ENCODE measurements around the gene THAP12.
"Not testable (repeated sequence)": the region's sequence is repeated elsewhere in the genome, so short reads cannot be mapped to it uniquely, and the experiment has no call there.

THAP12 gene

DNA sequence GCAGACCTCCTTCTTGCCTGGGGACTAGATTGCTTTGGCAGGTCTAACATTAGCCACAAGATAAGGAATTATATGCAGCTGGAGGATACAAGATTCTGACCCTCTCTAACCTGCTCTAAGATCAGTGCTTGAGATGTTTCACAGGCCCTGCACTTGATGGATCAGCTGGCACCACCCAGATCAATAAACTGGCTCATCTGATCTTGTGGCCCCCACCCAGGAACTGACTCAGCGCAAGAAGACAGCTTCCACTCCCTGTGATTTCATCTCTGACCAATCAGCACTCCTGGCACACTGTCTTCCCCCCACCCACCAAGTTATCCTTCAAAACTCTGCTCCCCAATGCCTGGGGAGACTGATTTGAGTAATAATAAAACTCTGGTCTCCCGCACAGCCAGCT is 57.6 kb downstream of the THAP12 start:
- not testable (repeated sequence) for H3K36me3 ChIP-seq (ENCODE audit: insufficient read depth, low read depth, low read length); H3K4me3 ChIP-seq (ENCODE audit: low read length); H3K27ac ChIP-seq (ENCODE audit: low read length); H3K9me3 ChIP-seq (ENCODE audit: insufficient read depth, low read depth, low read length); H3K9ac ChIP-seq (ENCODE audit: low read depth, low read length); H3K4me1 ChIP-seq (ENCODE audit: insufficient read depth, low read length)
- peaks cover 49% of the 10 kb centered on the region for H3K27me3 ChIP-seq (ENCODE audit: insufficient read depth, low read length)

- Histone ChIP-seq H3K9ac (ENCODE audit: low read depth, low read length) (no peak overlapping the region), H3K4me1 (ENCODE audit: insufficient read depth, low read length) (no peaks in the 10 kb centered on the region; the same call in 1 of the 2 replicates), H3K4me3 (ENCODE audit: low read length) (no peak overlapping the region)
Measured at GRCh38 chr11:76322942-76323341, 58.0 kb downstream of the THAP12 start.

DNA sequence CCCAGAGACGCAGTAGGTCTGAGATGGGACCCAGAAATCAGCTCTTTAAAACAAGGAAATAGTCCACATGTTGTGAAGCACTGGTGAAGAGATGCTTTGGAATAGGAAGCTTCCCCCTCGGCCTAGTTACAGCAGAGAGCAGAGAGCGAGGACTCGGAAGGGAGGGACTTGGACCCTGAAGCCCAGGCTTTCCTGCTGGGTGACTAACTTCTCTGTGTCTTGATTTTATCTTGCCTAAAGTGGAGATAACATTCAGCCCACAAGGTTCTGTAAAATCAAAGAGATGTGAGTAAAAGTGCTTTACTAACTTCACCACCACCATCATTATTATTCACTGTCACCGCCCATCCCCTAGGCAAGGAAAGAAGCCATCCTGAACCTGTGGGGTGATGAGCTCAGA is 58.4 kb downstream of the THAP12 start:
- Histone ChIP-seq H3K9me3 (ENCODE audit: insufficient read depth, low read depth, low read length) (no peaks in the 10 kb centered on the region), H3K9ac (ENCODE audit: low read depth, low read length) (no peak overlapping the region), H3K27ac (ENCODE audit: low read length) (no peak overlapping the region), H3K4me3 (ENCODE audit: low read length) (peak overlapping the region; percentile 66; the same call in 1 of the 2 replicates), H3K36me3 (ENCODE audit: insufficient read depth, low read depth, low read length) (no peaks in the 10 kb centered on the region), H3K4me1 (ENCODE audit: insufficient read depth, low read length) (no peaks in the 10 kb centered on the region; the same call in 1 of the 2 replicates), H3K27me3 (ENCODE audit: insufficient read depth, low read length) (peaks cover 49% of the 10 kb centered on the region)

More at GRCh38 chr11:76322942-76323341, 58.0 kb downstream of the THAP12 start:
- Histone ChIP-seq H3K27me3 (ENCODE audit: insufficient read depth, low read length) (peaks cover 49% of the 10 kb centered on the region), H3K9me3 (ENCODE audit: insufficient read depth, low read depth, low read length) (no peaks in the 10 kb centered on the region), H3K27ac (ENCODE audit: low read length) (no peak overlapping the region), H3K36me3 (ENCODE audit: insufficient read depth, low read depth, low read length) (no peaks in the 10 kb centered on the region)

DNA sequence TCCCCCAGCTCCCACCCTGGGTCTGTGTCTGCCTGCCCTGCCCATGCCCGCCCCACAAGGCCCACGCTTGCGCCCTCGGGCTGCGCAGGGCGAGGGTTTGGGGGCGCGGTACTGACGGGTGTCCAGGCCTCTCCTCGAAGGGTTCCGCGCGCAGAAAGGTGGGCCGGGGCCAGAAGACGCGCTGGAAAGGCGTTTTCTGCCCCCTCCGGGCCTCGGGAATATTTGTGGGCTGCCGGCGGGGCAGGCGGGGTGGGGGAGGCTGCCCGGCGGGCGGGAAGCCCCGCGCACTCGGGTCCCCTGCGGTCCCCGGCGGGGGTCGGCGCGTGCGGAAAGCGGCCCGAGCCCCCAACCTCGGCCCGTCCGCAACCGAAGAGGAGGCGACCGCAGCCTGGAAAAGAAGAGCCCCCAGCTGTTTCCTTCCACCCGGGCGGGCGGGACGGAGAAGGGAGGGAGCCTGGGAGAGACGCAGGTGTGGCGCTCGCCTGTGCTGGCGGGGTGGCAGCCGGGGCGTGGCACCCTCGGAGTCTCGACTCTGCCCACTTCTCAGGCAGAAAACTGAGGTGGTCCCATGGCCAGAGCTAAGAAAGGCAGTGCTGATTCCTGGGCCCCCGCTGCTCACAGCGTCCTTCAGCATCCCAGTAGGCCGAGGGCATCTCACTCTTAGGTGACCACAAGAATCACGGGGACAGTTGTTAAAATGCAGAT is 59.0 kb downstream of the THAP12 start:
- Histone ChIP-seq H3K27ac (ENCODE audit: low read length) (no peak overlapping the region), H3K36me3 (ENCODE audit: insufficient read depth, low read depth, low read length) (no peaks in the 10 kb centered on the region), H3K27me3 (ENCODE audit: insufficient read depth, low read length) (peaks cover 49% of the 10 kb centered on the region), H3K9me3 (ENCODE audit: insufficient read depth, low read depth, low read length) (no peaks in the 10 kb centered on the region), H3K4me1 (ENCODE audit: insufficient read depth, low read length) (no peaks in the 10 kb centered on the region; the same call in 1 of the 2 replicates), H3K4me3 (ENCODE audit: low read length) (peak overlapping the region; percentile 66), H3K9ac (ENCODE audit: low read depth, low read length) (no peak overlapping the region)

DNA sequence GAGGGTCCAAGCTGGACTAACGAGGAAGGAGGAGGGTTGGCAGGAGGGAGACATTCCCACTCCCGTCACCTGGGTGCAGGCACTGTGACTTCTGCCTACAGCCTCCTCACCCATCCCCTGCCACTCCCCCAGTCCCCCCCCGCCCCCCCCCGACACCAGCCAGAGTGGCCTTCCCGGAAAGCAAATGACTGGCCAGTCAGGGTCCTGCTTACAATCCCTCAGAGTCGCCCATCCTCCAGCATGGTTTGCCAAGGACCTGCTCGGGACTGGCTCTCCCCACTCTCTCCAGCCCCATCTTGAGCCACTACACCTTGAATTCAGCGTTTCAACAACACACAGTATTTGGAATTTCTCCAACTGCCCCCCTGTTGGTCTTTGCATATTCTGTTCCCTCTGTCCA is 59.6 kb downstream of the THAP12 start:
- no peaks in the 10 kb centered on the region for H3K9me3 ChIP-seq (ENCODE audit: insufficient read depth, low read depth, low read length)
- no peak overlapping the region for H3K27ac ChIP-seq (ENCODE audit: low read length)
- H3K27me3 ChIP-seq (ENCODE audit: insufficient read depth, low read length), result peaks cover 49% of the 10 kb centered on the region
- H3K4me3 ChIP-seq (ENCODE audit: low read length), result peak overlapping the region; percentile 66
- H3K4me1 ChIP-seq (ENCODE audit: insufficient read depth, low read length), result no peaks in the 10 kb centered on the region; the same call in 1 of the 2 replicates
- no peak overlapping the region for H3K9ac ChIP-seq (ENCODE audit: low read depth, low read length)
- H3K36me3 ChIP-seq (ENCODE audit: insufficient read depth, low read depth, low read length), result no peaks in the 10 kb centered on the region

- no peak overlapping the region for H3K9ac ChIP-seq (ENCODE audit: low read depth, low read length)
- H3K36me3 ChIP-seq (ENCODE audit: insufficient read depth, low read depth, low read length), result no peaks in the 10 kb centered on the region
- no peaks in the 10 kb centered on the region; the same call in 1 of the 2 replicates for H3K4me1 ChIP-seq (ENCODE audit: insufficient read depth, low read length)
- H3K27ac ChIP-seq (ENCODE audit: low read length), result no peak overlapping the region
- H3K9me3 ChIP-seq (ENCODE audit: insufficient read depth, low read depth, low read length), result no peaks in the 10 kb centered on the region
- no peak overlapping the region for H3K4me3 ChIP-seq (ENCODE audit: low read length)
- H3K27me3 ChIP-seq (ENCODE audit: insufficient read depth, low read length), result peaks cover 49% of the 10 kb centered on the region
Measured at GRCh38 chr11:76320929-76321328, 60.0 kb downstream of the THAP12 start.

DNA sequence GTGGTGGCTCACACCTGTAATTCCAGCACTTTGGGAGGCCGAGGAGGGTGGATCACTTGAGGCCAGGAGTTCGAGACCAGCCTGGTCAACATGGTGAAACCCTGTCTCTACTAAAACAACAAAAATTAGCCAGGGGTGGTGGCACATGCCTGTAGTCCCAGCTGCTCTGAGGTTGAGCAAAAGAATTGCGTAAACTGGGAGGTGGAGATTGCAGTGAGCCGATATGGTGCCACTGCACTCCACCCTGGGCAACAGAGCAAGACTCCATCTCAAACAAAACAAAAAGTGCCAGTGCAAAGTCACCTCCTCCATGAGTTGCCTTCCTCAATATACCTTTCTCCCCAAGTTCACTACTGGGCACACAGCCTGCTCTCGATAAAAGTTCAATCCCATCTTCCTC is 61.1 kb downstream of the THAP12 start:
- H3K9ac ChIP-seq (ENCODE audit: low read depth, low read length), result not testable (repeated sequence)

DNA sequence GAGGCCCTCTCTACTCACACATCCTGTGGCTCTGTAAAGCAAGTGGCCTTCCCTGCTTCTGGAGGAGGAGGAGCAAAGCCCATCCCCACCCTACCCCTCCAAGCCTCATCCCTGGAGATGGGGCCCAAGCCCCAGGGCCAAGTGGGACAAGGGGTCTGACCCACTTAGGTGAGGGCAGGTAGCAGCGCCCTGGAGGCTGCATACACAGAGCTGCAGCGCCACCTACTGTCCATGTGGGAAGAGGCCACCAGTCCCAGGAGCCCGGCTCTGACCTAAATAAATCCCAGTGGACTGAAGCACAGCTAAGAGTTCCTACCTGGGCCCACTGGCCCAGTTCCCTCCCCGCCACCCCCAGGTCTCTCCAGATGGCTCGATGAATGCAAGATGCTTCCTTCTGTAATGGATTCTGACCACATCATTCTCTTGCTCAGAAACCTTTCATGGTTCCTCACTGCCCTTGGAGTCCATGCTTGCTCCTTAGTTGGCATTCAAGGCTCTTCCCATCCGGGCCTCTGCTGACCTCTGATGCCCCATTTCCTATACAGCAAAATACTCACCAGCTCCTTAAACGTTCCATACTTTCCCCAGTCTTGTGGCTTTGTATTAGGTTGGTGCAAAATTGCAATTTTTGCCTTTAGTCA is 62.1 kb downstream of the THAP12 start:
- Histone ChIP-seq H3K27me3 (ENCODE audit: insufficient read depth, low read length) (peaks cover 53% of the 10 kb centered on the region), H3K4me1 (ENCODE audit: insufficient read depth, low read length) (no peaks in the 10 kb centered on the region; the same call in 1 of the 2 replicates), H3K27ac (ENCODE audit: low read length) (no peak overlapping the region)

More for the DNA sequence above, 61.1 kb downstream of the THAP12 start:
- not testable (repeated sequence) for H3K36me3 ChIP-seq (ENCODE audit: insufficient read depth, low read depth, low read length); H3K27ac ChIP-seq (ENCODE audit: low read length); H3K4me3 ChIP-seq (ENCODE audit: low read length); H3K4me1 ChIP-seq (ENCODE audit: insufficient read depth, low read length); H3K9me3 ChIP-seq (ENCODE audit: insufficient read depth, low read depth, low read length)
- peaks cover 49% of the 10 kb centered on the region for H3K27me3 ChIP-seq (ENCODE audit: insufficient read depth, low read length)

GRCh38 chr11:76317296-76317695 is 63.6 kb downstream of the THAP12 start:
- Histone ChIP-seq H3K27ac (ENCODE audit: low read length) (no peak overlapping the region), H3K9me3 (ENCODE audit: insufficient read depth, low read depth, low read length) (no peaks in the 10 kb centered on the region), H3K4me3 (ENCODE audit: low read length) (no peak overlapping the region), H3K27me3 (ENCODE audit: insufficient read depth, low read length) (peaks cover 37% of the 10 kb centered on the region), H3K9ac (ENCODE audit: low read depth, low read length) (no peak overlapping the region), H3K36me3 (ENCODE audit: insufficient read depth, low read depth, low read length) (no peaks in the 10 kb centered on the region), H3K4me1 (ENCODE audit: insufficient read depth, low read length) (no peaks in the 10 kb centered on the region)

More for the DNA sequence above, 62.1 kb downstream of the THAP12 start:
- H3K9me3 ChIP-seq (ENCODE audit: insufficient read depth, low read depth, low read length), result no peaks in the 10 kb centered on the region
- H3K9ac ChIP-seq (ENCODE audit: low read depth, low read length), result no peak overlapping the region
- H3K36me3 ChIP-seq (ENCODE audit: insufficient read depth, low read depth, low read length), result no peaks in the 10 kb centered on the region
- no peak overlapping the region for H3K4me3 ChIP-seq (ENCODE audit: low read length)

- Histone ChIP-seq H3K9me3 (ENCODE audit: insufficient read depth, low read depth, low read length) (no peaks in the 10 kb centered on the region), H3K27me3 (ENCODE audit: insufficient read depth, low read length) (peaks cover 31% of the 10 kb centered on the region), H3K9ac (ENCODE audit: low read depth, low read length) (no peak overlapping the region), H3K27ac (ENCODE audit: low read length) (no peak overlapping the region), H3K4me3 (ENCODE audit: low read length) (no peak overlapping the region), H3K36me3 (ENCODE audit: insufficient read depth, low read depth, low read length) (no peaks in the 10 kb centered on the region), H3K4me1 (ENCODE audit: insufficient read depth, low read length) (no peaks in the 10 kb centered on the region)
Measured at GRCh38 chr11:76316726-76317125, 64.2 kb downstream of the THAP12 start.

- H3K4me3 ChIP-seq (ENCODE audit: low read length), result no peak overlapping the region
- no peak overlapping the region for H3K27ac ChIP-seq (ENCODE audit: low read length)
- no peaks in the 10 kb centered on the region for H3K4me1 ChIP-seq (ENCODE audit: insufficient read depth, low read length)
- no peaks in the 10 kb centered on the region for H3K36me3 ChIP-seq (ENCODE audit: insufficient read depth, low read depth, low read length)
- no peak overlapping the region for H3K9ac ChIP-seq (ENCODE audit: low read depth, low read length)
- peaks cover 17% of the 10 kb centered on the region for H3K27me3 ChIP-seq (ENCODE audit: insufficient read depth, low read length)
- no peaks in the 10 kb centered on the region for H3K9me3 ChIP-seq (ENCODE audit: insufficient read depth, low read depth, low read length)
Measured at GRCh38 chr11:76315182-76315853, 65.6 kb downstream of the THAP12 start.

- H3K27ac ChIP-seq (ENCODE audit: low read length), result no peak overlapping the region
- no peak overlapping the region for H3K4me3 ChIP-seq (ENCODE audit: low read length)
- no peaks in the 10 kb centered on the region for H3K9me3 ChIP-seq (ENCODE audit: insufficient read depth, low read depth, low read length)
- H3K4me1 ChIP-seq (ENCODE audit: insufficient read depth, low read length), result no peaks in the 10 kb centered on the region
- H3K36me3 ChIP-seq (ENCODE audit: insufficient read depth, low read depth, low read length), result no peaks in the 10 kb centered on the region
- peaks cover 11% of the 10 kb centered on the region for H3K27me3 ChIP-seq (ENCODE audit: insufficient read depth, low read length)
- no peak overlapping the region for H3K9ac ChIP-seq (ENCODE audit: low read depth, low read length)
Measured at GRCh38 chr11:76314741-76315090, 66.2 kb downstream of the THAP12 start.
